Nephron progenitor cell (in vitro differentiated cells): ENCODE results near the gene PCDHA5.
"Not testable (repeated sequence)": the region's sequence is repeated elsewhere in the genome, so short reads cannot be mapped to it uniquely, and the experiment has no call there.

ENCODE experiments used
- DNase-seq: peaks from one replicate; pipeline ENCODE4 v3.0.0; 2021
- H3K27ac Mint-ChIP-seq: 2 replicates; pipeline ENCODE4 v1.8.0; 2021; ENCODE audit warnings: mild to moderate bottlenecking, moderate library complexity, mixed read lengths
- H3K27me3 Mint-ChIP-seq: 2 replicates; pipeline ENCODE4 v1.8.0; 2021; ENCODE audit warnings: mild to moderate bottlenecking, low read depth, mixed read lengths; ENCODE audit not compliant: poor library complexity
- H3K36me3 Mint-ChIP-seq: 2 replicates; pipeline ENCODE4 v1.8.0; 2021; ENCODE audit warnings: low read depth, mixed read lengths
- H3K4me1 Mint-ChIP-seq: 2 replicates; pipeline ENCODE4 v1.8.0; 2021; ENCODE audit warnings: mixed read lengths
- H3K4me3 Mint-ChIP-seq: 2 replicates; pipeline ENCODE4 v1.8.0; 2021; ENCODE audit warnings: mild to moderate bottlenecking, moderate library complexity, mixed read lengths
- H3K9me3 Mint-ChIP-seq: 2 replicates; pipeline ENCODE4 v1.8.0; 2021; ENCODE audit warnings: mild to moderate bottlenecking, moderate library complexity, mixed read lengths
- CTCF ChIP-seq: fragments of 200-600 bp; sonication (generic); IDR thresholded peaks from 2 replicates; pipeline ENCODE4 v1.5.0; 2021; ENCODE audit warnings: antibody characterized with exemption

The PCDHA5 gene

DNA sequence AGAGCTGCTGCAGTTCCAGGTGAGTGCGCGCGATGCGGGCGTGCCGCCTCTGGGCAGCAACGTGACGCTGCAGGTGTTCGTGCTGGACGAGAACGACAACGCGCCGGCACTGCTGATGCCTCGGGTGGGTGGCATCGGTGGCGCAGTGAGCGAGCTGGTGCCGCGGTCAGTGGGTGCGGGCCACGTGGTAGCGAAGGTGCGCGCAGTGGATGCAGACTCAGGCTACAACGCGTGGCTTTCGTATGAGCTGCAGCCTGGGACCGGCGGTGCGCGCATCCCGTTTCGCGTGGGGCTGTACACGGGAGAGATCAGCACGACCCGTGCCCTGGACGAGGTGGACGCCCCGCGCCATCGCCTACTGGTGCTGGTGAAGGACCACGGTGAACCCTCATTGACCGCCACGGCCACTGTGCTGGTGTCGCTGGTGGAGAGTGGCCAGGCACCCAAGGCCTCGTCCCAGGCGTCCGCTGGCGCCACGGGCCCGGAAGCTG, 18.6 kb upstream of the PCDHA5 start:
- Mint-ChIP-seq H3K27me3 (no peaks in the 10 kb centered on the region), H3K4me1 (no peaks in the 10 kb centered on the region), H3K27ac (no peak overlapping the region), H3K4me3 (no peak overlapping the region), H3K9me3 (peaks cover 80% of the 10 kb centered on the region), H3K36me3 (peaks cover 70% of the 10 kb centered on the region)
- no peak for DNase-seq
- no peak for TF ChIP-seq CTCF

DNA sequence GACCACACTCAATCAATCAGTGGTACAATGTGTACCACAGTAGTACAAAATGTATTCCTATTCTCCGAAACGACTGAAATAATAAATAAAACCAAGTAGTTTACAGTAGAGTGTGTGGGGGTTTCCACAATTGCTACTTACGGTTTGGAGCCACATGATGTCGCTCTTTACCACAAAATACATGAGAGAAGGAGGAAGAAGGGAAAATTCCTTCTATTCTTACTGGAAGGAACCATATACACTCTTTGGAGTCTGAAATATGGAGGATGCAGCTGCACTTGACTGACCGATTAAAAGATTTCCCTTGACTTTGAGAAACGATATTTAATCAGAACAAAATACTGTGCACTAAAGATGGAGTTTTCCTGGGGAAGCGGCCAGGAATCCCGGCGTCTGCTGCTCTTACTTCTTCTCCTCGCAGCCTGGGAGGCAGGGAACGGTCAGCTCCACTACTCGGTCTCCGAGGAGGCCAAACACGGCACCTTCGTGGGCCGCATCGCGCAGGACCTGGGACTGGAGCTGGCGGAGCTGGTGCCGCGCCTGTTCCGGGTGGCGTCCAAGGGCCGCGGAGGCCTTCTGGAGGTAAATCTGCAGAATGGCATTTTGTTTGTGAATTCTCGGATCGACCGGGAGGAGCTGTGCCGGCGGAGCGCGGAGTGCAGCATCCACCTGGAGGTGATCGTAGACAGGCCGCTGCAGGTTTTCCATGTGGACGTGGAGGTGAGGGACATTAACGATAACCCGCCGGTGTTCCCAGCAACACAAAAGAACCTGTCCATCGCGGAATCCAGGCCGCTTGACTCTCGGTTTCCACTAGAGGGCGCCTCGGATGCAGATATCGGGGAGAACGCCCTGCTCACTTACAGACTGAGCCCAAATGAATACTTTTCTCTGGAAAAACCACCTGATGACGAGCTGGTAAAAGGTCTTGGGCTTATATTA, 14.3 kb upstream of the PCDHA5 start, which contains the start of gene PCDHA4:
PCDHA4 (plus strand) TSS at position 235 of the 942 bp plus-strand sequence.
- Mint-ChIP-seq H3K27me3 (no peaks in the 10 kb centered on the region), H3K9me3 (peaks cover 87% of the 10 kb centered on the region), H3K4me1 (no peaks in the 10 kb centered on the region), H3K27ac (no peak within 1 kb of the TSS), H3K4me3 (peak within 1 kb of the TSS; percentile 93), H3K36me3 (peaks cover 78% of the 10 kb centered on the region)
- DNase-seq = peak; percentile 73
- TF ChIP-seq CTCF = peak; percentile 49

GRCh38 chr5:140808241-140808888, 13.0 kb upstream of the PCDHA5 start:
- H3K9me3 Mint-ChIP-seq = peaks cover 88% of the 10 kb centered on the region
- H3K27ac Mint-ChIP-seq, H3K4me1 Mint-ChIP-seq, DNase-seq, H3K27me3 Mint-ChIP-seq: not testable (repeated sequence)
- peak overlapping the region; percentile 93 for H3K4me3 Mint-ChIP-seq
- peaks cover 83% of the 10 kb centered on the region for H3K36me3 Mint-ChIP-seq

- H3K36me3 Mint-ChIP-seq = peaks cover 81% of the 10 kb centered on the region
- no peaks in the 10 kb centered on the region for H3K27me3 Mint-ChIP-seq
Observed at GRCh38 chr5:140808889-140809291, 12.5 kb upstream of the PCDHA5 start.

GRCh38 chr5:140822281-140822629, 842 bp downstream of the PCDHA5 start:
- H3K36me3 Mint-ChIP-seq = peaks cover 71% of the 10 kb centered on the region
- H3K27me3 Mint-ChIP-seq = no peaks in the 10 kb centered on the region
- no peak for DNase-seq
- H3K4me1 Mint-ChIP-seq = peaks cover 5% of the 10 kb centered on the region
- no peak overlapping the region for H3K27ac Mint-ChIP-seq
- H3K4me3 Mint-ChIP-seq = no peak overlapping the region
- H3K9me3 Mint-ChIP-seq = peaks cover 65% of the 10 kb centered on the region
- TF ChIP-seq CTCF = no peak

More at GRCh38 chr5:140808889-140809291, 12.5 kb upstream of the PCDHA5 start:
- Mint-ChIP-seq H3K27ac (no peak overlapping the region), H3K9me3 (peaks cover 85% of the 10 kb centered on the region), H3K4me3 (no peak overlapping the region), H3K4me1 (no peaks in the 10 kb centered on the region)
- TF ChIP-seq CTCF = no peak
- no peak for DNase-seq

- not testable (repeated sequence) for H3K27ac Mint-ChIP-seq, H3K27me3 Mint-ChIP-seq, H3K4me3 Mint-ChIP-seq, H3K4me1 Mint-ChIP-seq, DNase-seq
- H3K36me3 Mint-ChIP-seq = peaks cover 71% of the 10 kb centered on the region
- H3K9me3 Mint-ChIP-seq = peaks cover 63% of the 10 kb centered on the region
Observed at GRCh38 chr5:140822969-140823368, 1.6 kb downstream of the PCDHA5 start.
